LoVo (cell line): ENCODE results near the gene TRAPPC4.
"Not testable (repeated sequence)": the region's sequence is repeated elsewhere in the genome, so short reads cannot be mapped to it uniquely, and the experiment has no call there.

Source experiments
- DNase-seq: peaks from one replicate; pipeline ENCODE4 v3.0.0-alpha.2; 2016; ENCODE audit warnings: low spot score

TRAPPC4 gene

GRCh38 chr11:119034813-119035212 is 16.2 kb downstream of the TRAPPC4 start:
- DNase-seq = no peak

- no peak for DNase-seq
Observed at GRCh38 chr11:119038884-119039283, 20.3 kb downstream of the TRAPPC4 start.

GRCh38 chr11:119039471-119039870 is 20.9 kb downstream of the TRAPPC4 start:
- DNase-seq = not testable (repeated sequence)

GRCh38 chr11:119041821-119042514 is 23.4 kb downstream of the TRAPPC4 start:
- DNase-seq = no peak

- no peak for DNase-seq
Observed at GRCh38 chr11:119042927-119043326, 24.4 kb downstream of the TRAPPC4 start.

GRCh38 chr11:119044708-119045107 is 26.1 kb downstream of the TRAPPC4 start:
- DNase-seq = no peak

- DNase-seq = no peak
Observed at GRCh38 chr11:119046489-119046888, 27.9 kb downstream of the TRAPPC4 start.

- no peak for DNase-seq
Observed at GRCh38 chr11:119047205-119047604, 28.6 kb downstream of the TRAPPC4 start.

GRCh38 chr11:119048644-119049043 is 30.1 kb downstream of the TRAPPC4 start:
- no peak for DNase-seq

- DNase-seq = no peak
Observed at GRCh38 chr11:119049081-119049480, 30.5 kb downstream of the TRAPPC4 start.

GRCh38 chr11:119051440-119052162 is 33.0 kb downstream of the TRAPPC4 start:
- DNase-seq = no peak

GRCh38 chr11:119052163-119052814 is 33.7 kb downstream of the TRAPPC4 start:
- no peak for DNase-seq

- DNase-seq = no peak
Observed at GRCh38 chr11:119054418-119054817, 35.9 kb downstream of the TRAPPC4 start.

GRCh38 chr11:119055901-119056300 is 37.3 kb downstream of the TRAPPC4 start:
- peak; percentile 8 for DNase-seq

- peak; percentile 20 for DNase-seq
Observed at GRCh38 chr11:119056421-119056999, 37.9 kb downstream of the TRAPPC4 start.

- peak; percentile 98 for DNase-seq
Observed at GRCh38 chr11:119057000-119057769, 38.6 kb downstream of the TRAPPC4 start, which contains the start of gene HYOU1. TSS of gene HYOU1 (minus strand) at chr11:119057205. CDS start at chr11:119056160, 1,045 bp downstream.

GRCh38 chr11:119059128-119059527 is 40.6 kb downstream of the TRAPPC4 start:
- DNase-seq = not testable (repeated sequence)

GRCh38 chr11:119061256-119061655 is 42.7 kb downstream of the TRAPPC4 start:
- no peak for DNase-seq

- DNase-seq = peak; percentile 28
Observed at GRCh38 chr11:119062779-119063178, 44.2 kb downstream of the TRAPPC4 start.

GRCh38 chr11:119065369-119065768 is 46.8 kb downstream of the TRAPPC4 start:
- DNase-seq = no peak

- DNase-seq = peak; percentile 96
Observed at GRCh38 chr11:119067371-119068222, 49.0 kb downstream of the TRAPPC4 start, which contains the start of gene VPS11. TSS of gene VPS11 (plus strand) at chr11:119067818. CDS start at chr11:119067824, 6 bp downstream.
